A549 (cell line): ENCODE data around the gene SPRR1A. TPM values are rescaled to one million over a fixed set of nuclear protein-coding genes. Genes with fewer than 3 reads are reported as not detected.

Experiments used
- ATAC-seq, 2 experiments: fragments of 200-7000 bp in 1 of 2; fragments of >200 bp in 1 of 2; cut with Nextera tagmentation in 1 of 2; cut with Tn5 transposase in 1 of 2; 3 replicates each; pipeline versions ENCODE4 v1.8.0 to v1.9.1; 2018 to 2020; ENCODE audit warnings: mild to moderate bottlenecking in 1 of 2, moderate library complexity in 1 of 2
- CTCF ChIA-PET: fragments of 300-600 bp; sonication (Branson Sonifier 250); formaldehyde crosslinking; extraction: SDS; loops from one replicate; lab custom pipeline; 2021; ENCODE audit warnings: antibody characterized with exemption, inconsistent platforms; lab: Yijun Ruan, JAX
- POLR2A ChIA-PET: fragments of 350-600 bp; formaldehyde crosslinking; extraction: SDS; loops from one replicate; lab custom pipeline; 2021; ENCODE audit warnings: antibody characterized with exemption, inconsistent platforms; lab: Yijun Ruan, JAX
- DNase-seq, 2 experiments: peaks; one replicate each; pipeline versions ENCODE4 v3.0.0 to v3.0.0-alpha.2; 2011 to 2016; ENCODE audit warnings: low read depth in 1 of 2, low spot score in 1 of 2
- FAIRE-seq: peaks from 2 replicates; lab custom pipeline; 2011; peaks lifted over from hg19 to GRCh38; lab: Jason Lieb, UNC
- H3K27ac ChIP-seq, 2 experiments: fragments of >200 bp; sonication (Bioruptor Twin); formaldehyde crosslinking; 3 replicates each; pipeline ENCODE4 v1.5.1; 2016 to 2017
- H3K4me1 ChIP-seq: fragments of >200 bp; sonication (Bioruptor Twin); formaldehyde crosslinking; 3 replicates; pipeline ENCODE4 v1.6.1; 2016
- H3K4me2 ChIP-seq: fragments of >200 bp; sonication (Bioruptor Twin); formaldehyde crosslinking; 3 replicates; pipeline ENCODE4 v1.6.1; 2016
- H3K4me3 ChIP-seq: fragments of >200 bp; sonication (Bioruptor Twin); formaldehyde crosslinking; 3 replicates; pipeline ENCODE4 v1.5.1; 2016
- H3K9me3 ChIP-seq: fragments of >200 bp; sonication (Bioruptor Twin); formaldehyde crosslinking; 3 replicates; pipeline ENCODE4 v1.6.1; 2016
- BHLHE40 ChIP-seq: IDR thresholded peaks from 2 replicates; pipeline ENCODE4 v1.6.1; 2012; ENCODE audit warnings: low read depth, low read length, inconsistent platforms
- CEBPB ChIP-seq, 2 experiments: fragments of >200 bp in 1 of 2; sonication (Bioruptor Twin) in 1 of 2; formaldehyde crosslinking in 1 of 2; IDR thresholded peaks; 2 replicates each; pipeline ENCODE4 v1.6.1; 2012 to 2016
- EHF ChIP-seq: fragments of 250-450 bp; sonication (Bioruptor Pico); IDR thresholded peaks from 2 replicates; pipeline ENCODE4 v1.5.0; 2020; ENCODE audit warnings: mild to moderate bottlenecking
- EP300 ChIP-seq, 2 experiments: fragments of >200 bp; sonication (Bioruptor Twin); formaldehyde crosslinking; IDR thresholded peaks; 2 replicates in 1 of 2; 3 replicates in 1 of 2; pipeline ENCODE4 v1.6.1; 2016 to 2017
- ESRRA ChIP-seq: fragments of 150-350 bp; IDR thresholded peaks from 2 replicates; pipeline ENCODE4 v1.6.1; 2014; ENCODE audit warnings: mild to moderate bottlenecking, low read length, borderline replicate concordance
- FOSB ChIP-seq: fragments of 250-450 bp; sonication (Bioruptor Pico); IDR thresholded peaks from 2 replicates; pipeline ENCODE4 v1.5.0; 2020; ENCODE audit warnings: mild to moderate bottlenecking, moderate library complexity
- FOSL2 ChIP-seq, 2 experiments: fragments of 450-650 bp in 1 of 2; fragments of >200 bp in 1 of 2; sonication (Bioruptor Twin) in 1 of 2; formaldehyde crosslinking; IDR thresholded peaks; 2 replicates each; pipeline versions ENCODE4 v1.5.0 to v1.6.1; 2016 to 2020; ENCODE audit warnings: mild to moderate bottlenecking in 1 of 2, moderate library complexity in 1 of 2
- HDAC2 ChIP-seq: fragments of 200-600 bp; sonication (generic); IDR thresholded peaks from 2 replicates; pipeline ENCODE4 v1.6.1; 2016
- HEYL ChIP-seq: fragments of 250-450 bp; sonication (Bioruptor Pico); IDR thresholded peaks from 2 replicates; pipeline ENCODE4 v1.8.0; 2021; ENCODE audit warnings: mild to moderate bottlenecking, moderate library complexity
- HOXA7 ChIP-seq: fragments of 250-450 bp; sonication (Bioruptor Pico); IDR thresholded peaks from 2 replicates; pipeline ENCODE4 v1.5.0; 2020; ENCODE audit warnings: mild to moderate bottlenecking, moderate library complexity
- HOXB5 ChIP-seq: fragments of 250-450 bp; sonication (Bioruptor Pico); IDR thresholded peaks from 2 replicates; pipeline ENCODE4 v1.5.0; 2020; ENCODE audit warnings: mild to moderate bottlenecking, moderate library complexity
- MAFK ChIP-seq: fragments of 450-650 bp; IDR thresholded peaks from 2 replicates; pipeline ENCODE4 v1.6.1; 2014; ENCODE audit not compliant: partially characterized antibody
- NFE2L2 ChIP-seq: fragments of 150-350 bp; conservative IDR thresholded peaks from 2 replicates; pipeline ENCODE4 v1.6.1; 2014; ENCODE audit warnings: low read length
- NR3C1 ChIP-seq: fragments of >200 bp; sonication (Bioruptor Twin); formaldehyde crosslinking; IDR thresholded peaks from 3 replicates; pipeline ENCODE4 v1.6.1; 2017
- PHF8 ChIP-seq: fragments of 200-600 bp; sonication (generic); IDR thresholded peaks from 2 replicates; pipeline ENCODE4 v1.6.1; 2016; ENCODE audit warnings: low read depth, mild to moderate bottlenecking, antibody characterized with exemption, moderate library complexity, borderline replicate concordance
- POLR2A ChIP-seq: IDR thresholded peaks from 2 replicates; pipeline ENCODE4 v1.6.1; 2012; ENCODE audit warnings: mild to moderate bottlenecking, low read length
- RAD21 ChIP-seq, 2 experiments: fragments of >200 bp in 1 of 2; sonication (Bioruptor Twin) in 1 of 2; formaldehyde crosslinking in 1 of 2; IDR thresholded peaks in 1 of 2; conservative IDR thresholded peaks in 1 of 2; 2 replicates in 1 of 2; 3 replicates in 1 of 2; pipeline ENCODE4 v1.6.1; 2012 to 2018; ENCODE audit warnings: inconsistent platforms in 1 of 2
- RCOR1 ChIP-seq: fragments of 150-350 bp; IDR thresholded peaks from 2 replicates; pipeline ENCODE4 v1.6.1; 2014; ENCODE audit warnings: antibody characterized with exemption, low read length, low read depth
- RFX5 ChIP-seq: fragments of 450-650 bp; IDR thresholded peaks from 2 replicates; pipeline ENCODE4 v1.7.1; 2014; ENCODE audit warnings: antibody characterized with exemption, mild to moderate bottlenecking, moderate library complexity
- TP53 ChIP-seq: fragments of 250-450 bp; sonication (Bioruptor Pico); IDR thresholded peaks from 2 replicates; pipeline ENCODE4 v1.5.0; 2021; ENCODE audit warnings: mild to moderate bottlenecking, moderate library complexity
- WGBS: methylation state at CpG from one replicate; pipeline ENCODE4 v1.1.6; 2017; ENCODE audit errors: missing lambda C conversion rate; 5-methylcytosine and 5-hydroxymethylcytosine counted together
- polyA plus RNA-seq, 4 experiments: library from polyadenylated mRNA; depleted of rRNA in 3 of 4; stranded (reverse); fragments of >200 nt; fragmentation: RNase III in 1 of 4; extraction: RNeasy Plus Mini Kit Qiagen cat#74134 plus additional on column Dnase treatment in 1 of 4; gene quantifications; 2 replicates in 3 of 4; 3 replicates in 1 of 4; pipeline ENCODE4 v1.2.3, GENCODE V29; 2011 to 2017
- TF ChIP-seq, protein P1 (sequence below): fragments of 250-450 bp; sonication (Bioruptor Pico); IDR thresholded peaks from 2 replicates; pipeline ENCODE4 v1.5.0; 2021; ENCODE audit warnings: mild to moderate bottlenecking, moderate library complexity, borderline replicate concordance
- TF ChIP-seq, protein P2 (sequence below): fragments of >200 bp; sonication (Bioruptor Twin); formaldehyde crosslinking; IDR thresholded peaks from 3 replicates; pipeline ENCODE4 v1.5.1; 2016
- TF ChIP-seq, protein P3 (sequence below): fragments of 250-450 bp; sonication (Bioruptor Pico); IDR thresholded peaks from 2 replicates; pipeline ENCODE4 v1.5.0; 2020; ENCODE audit warnings: low read depth, mild to moderate bottlenecking, moderate library complexity
- TF ChIP-seq, protein P4 (sequence below): fragments of >200 bp; sonication (Bioruptor Twin); formaldehyde crosslinking; IDR thresholded peaks from 2 replicates; pipeline ENCODE4 v1.6.1; 2016
- TF ChIP-seq, protein P5 (sequence below): IDR thresholded peaks from 2 replicates; pipeline ENCODE4 v1.6.1; 2012; ENCODE audit warnings: low read depth, borderline replicate concordance
- TF ChIP-seq, protein P6 (sequence below): fragments of >200 bp; sonication (Bioruptor Twin); formaldehyde crosslinking; IDR thresholded peaks from 3 replicates; pipeline ENCODE4 v1.6.1; 2016
- TF ChIP-seq, protein P7 (sequence below): IDR thresholded peaks from 2 replicates; pipeline ENCODE4 v1.6.1; 2012

Gene SPRR1A
- polyA plus RNA-seq, 2 of the 4 experiments (the other 2 are of a cell fraction): not detected

DNA sequence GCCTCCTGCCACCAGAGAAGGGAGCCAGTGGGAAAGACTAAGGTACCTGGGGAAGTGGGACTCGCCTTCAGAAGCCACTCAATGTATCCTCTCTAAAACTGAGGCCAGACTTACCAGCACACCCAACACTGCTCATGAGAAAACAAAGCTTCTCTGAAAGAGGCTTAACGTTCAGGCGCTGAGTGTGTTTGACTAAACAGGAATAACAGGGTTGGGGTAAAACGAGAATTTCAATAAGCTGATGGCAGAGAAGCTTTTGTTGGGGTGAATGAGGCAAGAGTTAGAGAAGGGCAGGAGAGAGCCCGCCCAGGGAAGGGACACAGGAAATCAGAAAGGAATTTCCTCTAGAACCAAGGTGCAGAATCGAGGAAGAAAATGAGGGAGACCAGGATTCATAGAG is 15.9 kb downstream of the SPRR1A start:
- Histone ChIP-seq H3K4me1 (no peaks in the 10 kb centered on the region), H3K4me2 (no peak overlapping the region), H3K27ac (no peak overlapping the region)
- ATAC-seq (no peak), DNase-seq (no peak), FAIRE-seq (no peak)
- 17% methylated on average over 6 of the region's 6 CpGs for WGBS
- ChIA-PET POLR2A (no interaction called here), CTCF (interaction anchor here (0.9 to 1.2 kb wide), 2 partner anchors 10 to 129 kb away, joined by 3 read pairs; no protein-coding TSS in a partner anchor)
- TF ChIP-seq CEBPB (IDR thresholded peaks at IDR 0.05) (no peak), TP53 (CRISPR knock-in tag) (no peak), EP300 (IDR thresholded peaks at IDR 0.05) (no peak), FOSB (CRISPR knock-in tag) (no peak), HEYL (CRISPR knock-in tag) (no peak), NFE2L2 (no peak), NR3C1 (no peak), RCOR1 (no peak), FOSL2 (IDR thresholded peaks at IDR 0.05) (no peak), FOSL2 (CRISPR knock-in tag; IDR thresholded peaks at IDR 0.05) (no peak), PHF8 (no peak), HDAC2 (no peak), RFX5 (no peak), EHF (CRISPR knock-in tag) (no peak), MAFK (no peak), BHLHE40 (no peak)
- TF ChIP-seq, protein P1, sequence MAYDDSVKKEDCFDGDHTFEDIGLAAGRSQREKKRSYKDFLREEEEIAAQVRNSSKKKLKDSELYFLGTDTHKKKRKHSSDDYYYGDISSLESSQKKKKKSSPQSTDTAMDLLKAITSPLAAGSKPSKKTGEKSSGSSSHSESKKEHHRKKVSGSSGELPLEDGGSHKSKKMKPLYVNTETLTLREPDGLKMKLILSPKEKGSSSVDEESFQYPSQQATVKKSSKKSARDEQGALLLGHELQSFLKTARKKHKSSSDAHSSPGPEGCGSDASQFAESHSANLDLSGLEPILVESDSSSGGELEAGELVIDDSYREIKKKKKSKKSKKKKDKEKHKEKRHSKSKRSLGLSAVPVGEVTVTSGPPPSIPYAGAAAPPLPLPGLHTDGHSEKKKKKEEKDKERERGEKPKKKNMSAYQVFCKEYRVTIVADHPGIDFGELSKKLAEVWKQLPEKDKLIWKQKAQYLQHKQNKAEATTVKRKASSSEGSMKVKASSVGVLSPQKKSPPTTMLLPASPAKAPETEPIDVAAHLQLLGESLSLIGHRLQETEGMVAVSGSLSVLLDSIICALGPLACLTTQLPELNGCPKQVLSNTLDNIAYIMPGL: no peak
- TF ChIP-seq, protein P2, sequence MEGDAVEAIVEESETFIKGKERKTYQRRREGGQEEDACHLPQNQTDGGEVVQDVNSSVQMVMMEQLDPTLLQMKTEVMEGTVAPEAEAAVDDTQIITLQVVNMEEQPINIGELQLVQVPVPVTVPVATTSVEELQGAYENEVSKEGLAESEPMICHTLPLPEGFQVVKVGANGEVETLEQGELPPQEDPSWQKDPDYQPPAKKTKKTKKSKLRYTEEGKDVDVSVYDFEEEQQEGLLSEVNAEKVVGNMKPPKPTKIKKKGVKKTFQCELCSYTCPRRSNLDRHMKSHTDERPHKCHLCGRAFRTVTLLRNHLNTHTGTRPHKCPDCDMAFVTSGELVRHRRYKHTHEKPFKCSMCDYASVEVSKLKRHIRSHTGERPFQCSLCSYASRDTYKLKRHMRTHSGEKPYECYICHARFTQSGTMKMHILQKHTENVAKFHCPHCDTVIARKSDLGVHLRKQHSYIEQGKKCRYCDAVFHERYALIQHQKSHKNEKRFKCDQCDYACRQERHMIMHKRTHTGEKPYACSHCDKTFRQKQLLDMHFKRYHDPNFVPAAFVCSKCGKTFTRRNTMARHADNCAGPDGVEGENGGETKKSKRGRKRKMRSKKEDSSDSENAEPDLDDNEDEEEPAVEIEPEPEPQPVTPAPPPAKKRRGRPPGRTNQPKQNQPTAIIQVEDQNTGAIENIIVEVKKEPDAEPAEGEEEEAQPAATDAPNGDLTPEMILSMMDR: no peak
- TF ChIP-seq, all 56 proteins: peak for 0
- 0 out of 3 replicates have a peak, but pooled peaks cover 2% of the 10 kb centered on the region for H3K9me3 ChIP-seq
- no peak overlapping the region for H3K4me3 ChIP-seq

DNA sequence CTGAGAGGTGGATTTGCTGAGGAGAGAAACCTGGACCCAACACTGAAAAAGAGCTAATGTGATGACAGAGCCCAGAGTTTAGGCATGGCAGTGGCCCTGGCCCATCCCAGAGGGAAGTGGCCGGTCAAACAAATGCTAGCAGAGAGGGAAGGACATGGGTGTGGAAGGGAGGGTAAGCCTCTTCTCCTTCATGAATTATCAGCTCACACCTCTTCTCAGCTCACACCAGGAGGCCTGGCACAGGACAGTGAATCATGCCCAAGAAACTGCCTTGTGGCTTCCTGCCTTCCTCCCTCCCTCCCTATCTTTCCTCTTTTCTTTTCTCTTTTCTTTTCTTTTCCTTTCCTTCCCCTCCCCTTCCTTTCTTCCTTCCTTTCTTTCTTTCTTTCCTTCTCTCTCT is 16.4 kb downstream of the SPRR1A start:
- no peaks in the 10 kb centered on the region for H3K4me1 ChIP-seq
- ATAC-seq (no peak), DNase-seq (no peak), FAIRE-seq (no peak)
- H3K4me3 ChIP-seq: no peak overlapping the region
- CTCF ChIA-PET: interaction anchor here (0.8 to 0.9 kb wide), 2 partner anchors 9 to 129 kb away, joined by 3 to 6 read pairs; no protein-coding TSS in a partner anchor
- no peak overlapping the region for H3K27ac ChIP-seq
- TF ChIP-seq, protein P3, sequence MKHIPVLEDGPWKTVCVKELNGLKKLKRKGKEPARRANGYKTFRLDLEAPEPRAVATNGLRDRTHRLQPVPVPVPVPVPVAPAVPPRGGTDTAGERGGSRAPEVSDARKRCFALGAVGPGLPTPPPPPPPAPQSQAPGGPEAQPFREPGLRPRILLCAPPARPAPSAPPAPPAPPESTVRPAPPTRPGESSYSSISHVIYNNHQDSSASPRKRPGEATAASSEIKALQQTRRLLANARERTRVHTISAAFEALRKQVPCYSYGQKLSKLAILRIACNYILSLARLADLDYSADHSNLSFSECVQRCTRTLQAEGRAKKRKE (CRISPR knock-in tag): no peak
- TF ChIP-seq HDAC2 (no peak), ESRRA (no peak), HOXA7 (CRISPR knock-in tag) (no peak), RAD21 (conservative IDR thresholded peaks at IDR 0.05 in 1 of 2, IDR thresholded peaks at IDR 0.05 in 1 of 2) (no peak), EHF (CRISPR knock-in tag) (no peak), EP300 (IDR thresholded peaks at IDR 0.05) (no peak), POLR2A (no peak), PHF8 (no peak), MAFK (no peak), HOXB5 (CRISPR knock-in tag) (no peak)
- TF ChIP-seq, protein P4, sequence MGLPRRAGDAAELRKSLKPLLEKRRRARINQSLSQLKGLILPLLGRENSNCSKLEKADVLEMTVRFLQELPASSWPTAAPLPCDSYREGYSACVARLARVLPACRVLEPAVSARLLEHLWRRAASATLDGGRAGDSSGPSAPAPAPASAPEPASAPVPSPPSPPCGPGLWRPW: no peak
- TF ChIP-seq, protein P5, sequence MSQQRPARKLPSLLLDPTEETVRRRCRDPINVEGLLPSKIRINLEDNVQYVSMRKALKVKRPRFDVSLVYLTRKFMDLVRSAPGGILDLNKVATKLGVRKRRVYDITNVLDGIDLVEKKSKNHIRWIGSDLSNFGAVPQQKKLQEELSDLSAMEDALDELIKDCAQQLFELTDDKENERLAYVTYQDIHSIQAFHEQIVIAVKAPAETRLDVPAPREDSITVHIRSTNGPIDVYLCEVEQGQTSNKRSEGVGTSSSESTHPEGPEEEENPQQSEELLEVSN: no peak
- TF ChIP-seq, protein P6, sequence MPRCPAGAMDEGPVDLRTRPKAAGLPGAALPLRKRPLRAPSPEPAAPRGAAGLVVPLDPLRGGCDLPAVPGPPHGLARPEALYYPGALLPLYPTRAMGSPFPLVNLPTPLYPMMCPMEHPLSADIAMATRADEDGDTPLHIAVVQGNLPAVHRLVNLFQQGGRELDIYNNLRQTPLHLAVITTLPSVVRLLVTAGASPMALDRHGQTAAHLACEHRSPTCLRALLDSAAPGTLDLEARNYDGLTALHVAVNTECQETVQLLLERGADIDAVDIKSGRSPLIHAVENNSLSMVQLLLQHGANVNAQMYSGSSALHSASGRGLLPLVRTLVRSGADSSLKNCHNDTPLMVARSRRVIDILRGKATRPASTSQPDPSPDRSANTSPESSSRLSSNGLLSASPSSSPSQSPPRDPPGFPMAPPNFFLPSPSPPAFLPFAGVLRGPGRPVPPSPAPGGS: no peak
- TF ChIP-seq, protein P7, sequence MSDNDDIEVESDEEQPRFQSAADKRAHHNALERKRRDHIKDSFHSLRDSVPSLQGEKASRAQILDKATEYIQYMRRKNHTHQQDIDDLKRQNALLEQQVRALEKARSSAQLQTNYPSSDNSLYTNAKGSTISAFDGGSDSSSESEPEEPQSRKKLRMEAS: no peak
- H3K9me3 ChIP-seq: 0 out of 3 replicates have a peak, but pooled peaks cover under 1% of the 10 kb centered on the region
- WGBS: 37% methylated on average over 1 of the region's 1 CpG
- H3K4me2 ChIP-seq: no peak overlapping the region
- POLR2A ChIA-PET: no interaction called here
